Choroid plexus epithelial cell (primary cell): ENCODE measurements around the gene ZGPAT.
"Not testable (repeated sequence)": the region's sequence is repeated elsewhere in the genome, so short reads cannot be mapped to it uniquely, and the experiment has no call there.

ENCODE experiments used
- DNase-seq: peaks from one replicate; pipeline ENCODE4 v3.0.0-alpha.2; 2010; ENCODE audit warnings: low read depth
- H3K4me3 ChIP-seq: 2 replicates; pipeline ENCODE4 v1.5.1; 2011; ENCODE audit warnings: low read depth, mild to moderate bottlenecking, control low read depth, low read length, moderate library complexity
- TF ChIP-seq, protein P1 (sequence below): conservative IDR thresholded peaks from 2 replicates; pipeline ENCODE4 v1.5.1; 2011; ENCODE audit warnings: low read depth, mild to moderate bottlenecking, control low read depth, inconsistent platforms, low read length, moderate library complexity

Gene ZGPAT

DNA sequence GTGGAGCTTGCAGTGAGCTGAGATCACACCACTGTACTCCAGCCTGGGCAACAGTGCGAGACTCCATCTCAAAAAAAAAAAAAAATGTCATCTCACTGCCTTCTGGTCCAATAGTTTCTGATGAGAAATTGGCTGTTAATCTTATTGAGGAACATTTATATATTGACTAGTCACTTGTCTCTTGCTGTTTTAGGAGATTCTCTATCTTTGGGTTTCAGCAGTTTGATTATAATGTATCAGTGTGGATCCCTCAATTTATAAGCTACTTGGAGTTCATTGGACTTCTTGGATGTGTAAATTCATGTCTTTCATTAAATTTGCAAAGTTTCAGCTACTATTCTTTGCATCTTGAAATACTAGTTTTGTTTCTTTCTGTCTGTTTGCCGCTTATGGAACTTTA is 11.2 kb downstream of the ZGPAT start:
- TF ChIP-seq, protein P1, sequence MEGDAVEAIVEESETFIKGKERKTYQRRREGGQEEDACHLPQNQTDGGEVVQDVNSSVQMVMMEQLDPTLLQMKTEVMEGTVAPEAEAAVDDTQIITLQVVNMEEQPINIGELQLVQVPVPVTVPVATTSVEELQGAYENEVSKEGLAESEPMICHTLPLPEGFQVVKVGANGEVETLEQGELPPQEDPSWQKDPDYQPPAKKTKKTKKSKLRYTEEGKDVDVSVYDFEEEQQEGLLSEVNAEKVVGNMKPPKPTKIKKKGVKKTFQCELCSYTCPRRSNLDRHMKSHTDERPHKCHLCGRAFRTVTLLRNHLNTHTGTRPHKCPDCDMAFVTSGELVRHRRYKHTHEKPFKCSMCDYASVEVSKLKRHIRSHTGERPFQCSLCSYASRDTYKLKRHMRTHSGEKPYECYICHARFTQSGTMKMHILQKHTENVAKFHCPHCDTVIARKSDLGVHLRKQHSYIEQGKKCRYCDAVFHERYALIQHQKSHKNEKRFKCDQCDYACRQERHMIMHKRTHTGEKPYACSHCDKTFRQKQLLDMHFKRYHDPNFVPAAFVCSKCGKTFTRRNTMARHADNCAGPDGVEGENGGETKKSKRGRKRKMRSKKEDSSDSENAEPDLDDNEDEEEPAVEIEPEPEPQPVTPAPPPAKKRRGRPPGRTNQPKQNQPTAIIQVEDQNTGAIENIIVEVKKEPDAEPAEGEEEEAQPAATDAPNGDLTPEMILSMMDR = no peak
- no peak for DNase-seq
- no peak overlapping the region for H3K4me3 ChIP-seq

DNA sequence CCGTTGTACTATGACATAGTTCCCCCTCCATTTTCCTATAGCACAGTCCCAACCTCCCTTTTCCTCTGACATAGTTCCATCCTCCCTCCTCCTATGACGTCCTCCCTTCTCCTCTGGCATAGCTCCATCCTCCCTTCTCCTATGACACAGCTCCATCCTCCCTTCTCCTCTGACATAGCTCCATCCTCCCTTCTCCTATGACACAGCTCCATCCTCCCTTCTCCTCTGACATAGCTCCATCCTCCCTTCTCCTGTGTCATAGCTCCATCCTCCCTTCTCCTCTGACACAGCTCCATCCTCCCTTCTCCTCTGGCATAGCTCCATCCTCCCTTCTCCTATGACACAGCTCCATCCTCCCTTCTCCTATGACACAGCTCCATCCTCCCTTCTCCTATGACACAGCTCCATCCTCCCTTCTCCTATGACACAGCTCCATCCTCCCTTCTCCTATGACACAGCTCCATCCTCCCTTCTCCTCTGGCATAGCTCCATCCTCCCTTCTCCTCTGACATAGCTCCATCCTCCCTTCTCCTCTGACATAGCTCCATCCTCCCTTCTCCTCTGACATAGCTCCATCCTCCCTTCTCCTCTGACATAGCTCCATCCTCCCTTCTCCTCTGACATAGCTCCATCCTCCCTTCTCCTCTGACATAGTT is 15.3 kb downstream of the ZGPAT start:
- H3K4me3 ChIP-seq, DNase-seq: not testable (repeated sequence)

DNA sequence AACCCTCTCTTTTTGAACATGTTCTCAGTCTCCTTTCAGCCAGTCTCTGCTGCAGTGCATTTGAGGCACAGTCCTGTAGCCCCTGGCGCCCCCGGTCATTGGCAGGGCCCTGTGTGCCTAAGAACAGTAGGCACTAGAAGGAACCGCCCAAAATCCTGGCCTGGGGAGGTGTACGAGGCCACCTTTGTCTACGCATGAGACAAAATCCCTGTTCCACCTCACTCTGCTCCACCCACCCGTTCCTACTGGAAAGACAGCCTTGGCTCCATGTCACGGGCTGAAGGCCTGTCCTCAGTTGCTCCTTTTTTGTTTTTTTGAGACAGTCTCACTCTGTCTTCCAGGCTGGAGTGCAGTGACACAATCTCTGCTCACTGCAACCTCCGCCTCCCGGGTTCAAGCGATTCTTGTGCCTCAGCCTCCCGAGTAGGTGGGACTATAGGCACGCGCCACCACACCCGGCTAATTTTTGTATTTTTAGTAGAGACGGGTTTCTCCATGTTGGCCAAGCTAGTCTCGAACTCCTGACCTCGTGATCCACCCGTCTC is 22.4 kb downstream of the ZGPAT start:
- DNase-seq, H3K4me3 ChIP-seq: not testable (repeated sequence)

DNA sequence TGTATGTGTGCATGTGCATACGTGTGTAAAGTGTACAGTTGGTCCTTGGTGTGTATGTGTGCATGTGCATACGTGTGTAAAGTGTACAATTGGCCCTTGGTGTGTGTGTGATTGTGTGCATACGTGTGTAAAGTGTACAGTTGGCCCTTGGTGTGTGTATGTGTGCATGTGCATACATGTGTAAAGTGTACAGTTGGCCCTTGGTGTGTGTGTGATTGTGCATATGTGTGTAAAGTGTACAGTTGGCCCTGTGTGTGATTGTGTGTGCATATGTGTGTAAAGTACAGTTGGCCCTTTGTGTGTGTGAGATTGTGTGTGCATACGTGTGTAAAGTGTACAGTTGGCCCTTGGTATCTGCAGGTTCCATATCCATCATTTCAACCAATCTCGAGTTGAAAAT is 23.6 kb downstream of the ZGPAT start:
- TF ChIP-seq, protein P1 = no peak
- no peak for DNase-seq
- no peak overlapping the region for H3K4me3 ChIP-seq

DNA sequence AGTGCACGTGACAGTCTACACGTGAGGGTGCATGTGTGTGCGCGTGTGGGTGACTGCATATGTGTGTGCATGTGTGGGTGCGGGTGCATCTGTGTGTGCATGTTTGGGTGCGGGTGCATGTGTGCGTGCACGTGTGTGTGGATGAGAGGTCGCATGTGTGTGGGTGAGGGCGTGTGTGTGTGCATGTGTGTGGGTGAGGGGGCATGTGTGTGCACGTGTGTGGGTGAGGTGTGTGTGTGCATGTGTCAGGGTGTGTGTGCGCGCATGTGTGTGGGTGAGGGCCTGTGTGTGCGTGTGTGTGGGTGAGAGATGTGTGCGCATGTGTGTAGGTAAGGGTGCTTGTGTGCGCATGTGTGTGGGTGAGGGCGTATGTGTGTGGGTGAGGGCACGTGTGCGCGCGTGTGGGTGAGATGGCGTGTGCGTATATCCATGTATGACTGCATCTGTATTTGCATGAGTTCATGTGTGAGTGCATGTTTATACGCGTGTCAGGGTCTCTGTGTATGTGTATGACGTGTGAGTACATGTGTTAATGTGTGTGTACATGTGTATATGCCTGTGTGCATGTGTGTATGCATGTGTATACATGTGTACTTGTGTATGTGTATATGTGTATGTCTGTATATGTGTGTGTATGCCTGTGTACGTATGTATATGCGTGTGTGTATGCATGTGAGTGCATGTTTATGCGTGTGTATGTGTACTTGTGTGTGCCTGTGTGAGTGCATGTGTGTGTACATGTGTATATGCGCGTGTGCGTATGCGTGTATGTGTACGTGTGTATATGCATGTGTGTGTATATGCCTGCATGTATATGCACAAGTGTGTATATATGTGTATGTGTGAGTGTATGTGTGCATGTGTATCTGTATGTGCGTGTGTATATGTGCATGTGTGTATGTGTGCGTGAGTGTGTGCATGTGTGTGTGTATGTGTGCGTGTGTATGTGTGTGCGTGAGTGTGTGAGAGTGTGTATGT is 24.6 kb downstream of the ZGPAT start:
- DNase-seq = no peak
- TF ChIP-seq, protein P1 = no peak
- H3K4me3 ChIP-seq = no peak overlapping the region

DNA sequence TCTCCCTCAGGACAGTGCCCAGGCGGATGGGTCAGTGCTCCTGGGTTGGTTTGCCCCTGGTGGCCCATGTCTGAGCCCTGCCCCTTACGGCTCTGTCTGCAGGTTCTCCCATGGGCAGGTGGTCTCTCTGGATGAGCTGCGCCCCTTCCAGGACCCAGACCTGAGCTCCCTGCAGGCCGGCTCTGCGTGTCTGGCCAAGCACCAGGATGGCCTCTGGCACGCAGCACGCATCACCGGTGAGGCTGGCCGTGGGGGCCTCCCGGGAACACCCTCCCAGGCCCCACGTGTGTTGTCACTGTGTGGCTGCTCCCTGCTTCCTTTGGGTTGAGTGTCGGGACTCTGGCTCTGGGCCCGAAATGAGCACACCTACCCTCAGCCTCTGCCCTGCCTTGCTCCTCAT is 25.3 kb downstream of the ZGPAT start:
- TF ChIP-seq, protein P1 = no peak
- no peak overlapping the region for H3K4me3 ChIP-seq
- no peak for DNase-seq

DNA sequence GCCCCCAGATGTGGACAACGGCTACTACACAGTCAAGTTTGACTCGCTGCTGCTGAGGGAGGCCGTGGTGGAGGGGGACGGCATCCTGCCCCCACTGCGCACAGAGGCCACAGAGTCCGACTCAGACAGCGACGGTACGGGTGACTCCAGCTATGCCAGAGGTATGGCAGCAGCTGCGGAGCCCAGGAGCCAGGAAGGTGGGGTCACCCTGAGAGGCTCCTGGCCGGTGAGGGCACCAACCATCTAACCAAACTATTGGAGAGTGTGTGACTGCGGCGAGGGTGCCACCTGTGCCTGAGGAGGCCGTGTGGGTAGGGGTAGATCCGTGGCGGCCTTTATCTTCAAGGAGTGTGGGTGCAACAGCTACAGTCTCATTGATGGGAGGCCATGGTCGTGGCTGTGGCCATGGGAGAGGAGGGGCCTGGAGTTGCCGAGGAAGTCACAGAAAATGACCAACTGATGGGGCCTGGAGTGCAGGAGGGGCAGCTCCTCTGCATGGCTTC is 25.8 kb downstream of the ZGPAT start:
- TF ChIP-seq, protein P1 = no peak
- no peak overlapping the region for H3K4me3 ChIP-seq
- DNase-seq = no peak
